ENCODE data around the gene BCAS1.
"Not testable (repeated sequence)": the region's sequence is repeated elsewhere in the genome, so short reads cannot be mapped to it uniquely, and the experiment has no call there.

The BCAS1 gene

DNA sequence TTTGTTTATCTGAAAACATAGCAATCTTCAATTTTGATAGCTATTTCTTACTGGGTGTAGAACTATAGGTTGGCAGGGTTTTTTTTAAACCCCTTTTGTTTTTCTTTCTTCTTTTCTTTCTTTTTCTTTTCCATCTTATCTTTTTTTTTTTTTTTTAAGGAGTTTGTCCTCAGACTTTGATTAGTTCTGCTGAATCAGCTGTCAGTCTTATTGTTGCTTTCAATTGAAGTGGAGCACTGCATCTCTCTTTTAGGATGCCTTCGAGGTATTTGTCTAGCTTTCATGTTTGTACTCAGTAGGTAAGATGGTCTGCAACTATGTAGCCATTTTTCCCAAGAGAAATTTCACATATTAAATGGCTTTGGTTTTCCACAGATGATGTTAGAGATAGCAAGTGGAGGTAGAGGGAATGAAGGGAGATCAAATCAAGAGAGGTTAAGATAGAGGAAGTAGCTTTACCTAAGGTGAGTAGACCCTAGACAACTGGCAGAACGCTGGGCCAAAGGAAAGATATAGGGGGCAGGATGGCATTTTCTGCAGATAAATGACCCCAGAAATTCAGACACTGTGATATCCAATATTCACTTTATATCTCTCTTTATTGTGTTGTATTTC is 137.1 kb downstream of the BCAS1 start:
- DNase-seq (ENCODE audit: extremely low read depth in 1 of 2, low read depth in 1 of 2), result no peak

DNA sequence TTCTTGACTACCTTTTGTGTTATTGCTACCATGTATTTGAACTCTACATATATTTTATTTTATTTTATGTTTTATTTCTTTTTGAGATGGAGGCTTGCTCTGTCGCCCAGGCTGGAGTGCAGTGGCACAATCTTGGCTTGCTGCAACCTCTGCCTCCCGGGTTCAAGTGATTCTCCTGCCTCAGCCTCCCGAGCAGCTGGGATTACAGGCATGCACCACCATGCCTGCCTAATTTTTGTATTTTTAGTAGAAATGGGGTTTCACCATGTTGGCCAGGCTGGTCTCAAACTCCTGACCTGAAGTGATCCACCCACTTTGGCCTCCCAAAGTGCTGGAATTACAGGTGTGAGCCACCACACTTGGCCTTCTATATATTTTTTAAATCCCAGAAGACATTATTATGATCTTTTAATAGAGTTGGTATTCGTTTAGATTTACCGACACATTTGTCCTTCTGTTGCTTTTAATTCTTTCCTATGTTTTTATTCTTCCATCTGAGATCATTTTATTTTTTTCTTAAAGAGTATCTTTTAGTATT is 137.7 kb downstream of the BCAS1 start:
- not testable (repeated sequence) for DNase-seq (ENCODE audit: extremely low read depth in 1 of 2, low read depth in 1 of 2)

DNA sequence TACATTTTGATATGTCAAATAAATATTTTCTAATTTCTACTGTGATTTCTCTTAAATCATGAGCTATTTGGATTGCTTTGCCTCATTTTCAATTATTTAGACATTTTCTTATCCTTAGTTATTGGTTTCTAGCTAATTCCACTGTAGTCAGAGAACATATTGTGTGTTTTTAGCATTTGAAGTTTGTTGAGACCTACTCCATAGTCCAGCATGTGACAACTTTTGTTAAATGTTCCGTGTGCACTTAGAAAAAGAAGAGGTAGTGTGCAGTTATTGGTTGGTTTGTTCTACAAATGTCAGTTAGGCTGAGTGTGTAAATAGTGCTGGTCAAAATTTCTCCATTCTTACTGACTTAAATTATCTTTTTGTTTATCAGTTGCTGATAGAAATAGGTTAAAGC is 138.8 kb downstream of the BCAS1 start:
- no peak for DNase-seq (ENCODE audit: extremely low read depth in 1 of 2, low read depth in 1 of 2)

DNA sequence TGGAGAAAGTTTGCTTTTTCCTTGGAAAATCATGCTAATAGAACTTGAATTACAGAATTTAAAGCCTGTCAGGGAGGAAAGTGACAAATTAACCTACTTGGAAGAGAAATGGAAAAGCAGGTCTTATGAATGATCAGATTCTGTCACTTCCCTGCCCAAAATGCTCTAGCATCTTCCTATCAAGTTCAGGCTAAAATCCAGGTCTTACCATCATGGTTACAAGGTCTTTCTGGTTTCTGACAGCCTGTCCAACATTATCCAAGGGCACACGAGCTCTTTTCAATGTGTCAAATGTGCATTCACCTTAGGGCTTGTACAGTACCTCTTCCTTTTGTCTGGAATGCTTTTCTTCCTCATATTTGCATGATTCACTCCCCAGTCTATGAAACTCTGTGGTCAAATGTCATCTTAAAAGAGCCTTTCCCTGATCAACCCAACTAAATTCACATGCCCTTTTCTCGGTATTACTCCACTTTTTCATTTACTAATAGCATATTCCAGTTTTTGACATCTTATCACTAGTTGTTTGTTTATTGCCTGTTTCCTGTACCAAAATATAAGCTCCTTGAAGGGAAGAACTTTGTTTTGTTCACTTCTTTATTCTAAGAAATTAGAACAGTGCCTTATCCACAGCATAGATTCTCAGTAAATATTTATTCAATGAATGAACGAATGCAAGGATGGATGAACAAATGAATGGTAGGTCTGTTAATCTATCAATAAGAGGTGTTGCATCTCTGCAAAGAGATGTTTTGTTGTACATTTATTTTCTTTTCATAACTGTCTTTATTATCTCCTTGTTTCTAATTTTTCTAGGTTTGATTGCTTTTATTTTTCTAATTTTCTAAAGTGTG is 139.5 kb downstream of the BCAS1 start:
- no peak for DNase-seq (ENCODE audit: extremely low read depth in 1 of 2, low read depth in 1 of 2)

DNA sequence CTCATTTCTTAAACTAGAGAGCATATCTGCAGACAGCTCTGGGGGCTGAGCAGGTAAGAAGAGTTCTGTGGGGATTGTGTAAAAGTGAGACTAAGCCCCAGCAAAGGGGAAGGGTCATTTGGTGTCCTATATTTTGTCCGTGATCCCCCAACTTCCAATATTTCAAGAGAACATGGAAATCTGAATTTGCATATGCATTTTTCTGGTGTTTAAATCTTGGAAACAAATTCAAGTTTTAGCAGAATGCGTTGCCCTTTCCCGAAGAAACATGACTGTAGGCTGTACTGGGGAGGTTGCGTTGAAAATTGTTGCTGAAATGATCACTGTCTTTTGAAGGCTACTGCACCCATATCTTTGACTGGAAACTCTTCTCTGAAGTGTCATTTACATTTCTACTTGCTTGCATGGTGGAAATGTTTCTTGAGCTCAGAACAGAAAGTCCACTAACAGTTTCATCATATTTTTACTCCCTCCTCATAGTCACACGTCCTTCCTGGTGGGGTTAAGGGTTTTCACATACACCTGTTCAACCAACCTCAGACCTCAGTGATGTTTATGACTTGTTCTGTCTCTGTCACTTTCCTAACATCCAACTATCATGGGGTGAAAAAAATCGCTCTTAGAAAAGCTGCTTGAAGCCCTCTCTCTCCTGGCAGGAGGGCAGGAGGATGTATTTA is 140.3 kb downstream of the BCAS1 start:
- no peak for DNase-seq (ENCODE audit: extremely low read depth in 1 of 2, low read depth in 1 of 2)

DNA sequence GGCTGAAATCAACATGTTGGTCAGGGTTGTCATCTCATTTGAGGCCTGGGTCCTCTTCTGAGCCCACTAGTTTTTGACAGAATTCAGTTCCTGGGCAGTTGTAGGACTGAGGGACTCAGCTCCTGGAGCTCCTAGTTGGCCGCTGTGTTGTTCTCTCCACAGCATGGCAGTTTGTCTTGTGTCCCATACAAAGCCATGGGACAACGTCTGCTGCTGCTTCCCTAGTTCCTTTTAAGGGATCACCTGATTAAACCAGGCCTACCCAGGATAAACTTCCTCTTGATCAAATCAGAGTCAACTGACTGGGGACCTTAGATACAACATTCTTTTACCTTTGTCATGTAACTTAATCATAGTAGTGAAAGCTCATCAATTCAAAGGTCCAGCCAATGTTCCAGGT is 141.0 kb downstream of the BCAS1 start:
- DNase-seq (ENCODE audit: extremely low read depth in 1 of 2, low read depth in 1 of 2), result no peak

DNA sequence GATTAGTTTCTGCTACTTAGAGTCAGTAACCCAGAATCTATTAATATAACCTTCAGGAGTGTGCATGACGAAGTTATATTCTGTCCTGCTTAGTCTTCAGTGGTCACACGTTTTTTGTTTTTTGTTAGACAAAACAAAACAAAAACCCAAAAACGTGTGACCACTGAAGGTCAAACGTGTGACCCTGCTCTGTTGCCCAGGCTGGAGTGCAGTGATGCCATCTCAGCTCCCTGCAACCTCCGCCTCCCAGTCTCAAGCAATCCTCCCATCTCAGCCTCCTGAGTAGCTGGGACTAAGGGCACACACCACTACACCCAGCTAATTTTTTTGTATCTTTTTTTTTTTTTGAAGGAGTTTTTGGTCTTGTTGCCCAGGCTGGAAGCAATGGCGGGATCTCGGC is 142.4 kb downstream of the BCAS1 start:
- DNase-seq (ENCODE audit: extremely low read depth in 1 of 2, low read depth in 1 of 2), result no peak

DNA sequence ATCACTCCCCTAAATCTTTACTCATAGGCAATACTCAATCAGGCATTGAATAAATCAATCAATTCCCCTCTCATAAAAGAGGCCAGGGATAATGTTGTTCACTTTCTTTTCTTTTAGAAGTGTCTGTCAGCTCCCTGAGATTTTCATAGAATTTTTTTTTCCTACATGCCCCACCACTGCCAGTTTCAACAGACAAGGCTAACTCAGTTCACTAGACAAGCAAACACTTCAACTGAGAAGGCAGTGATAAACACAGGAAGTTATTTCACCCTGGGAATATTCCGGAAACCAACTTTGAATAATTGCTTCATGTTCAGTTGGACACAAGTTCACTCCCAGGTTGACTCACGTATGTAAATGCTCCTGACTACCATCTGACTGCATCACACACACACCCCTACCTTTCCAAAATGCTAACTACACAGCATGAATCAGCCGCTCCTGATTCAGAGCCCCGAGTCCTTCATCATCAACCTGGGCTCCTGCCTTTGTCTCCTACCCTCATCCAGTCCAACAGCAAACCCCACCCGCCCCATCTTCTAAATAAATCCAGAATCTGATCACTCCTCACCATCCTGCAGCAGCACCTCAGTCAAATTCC is 143.9 kb downstream of the BCAS1 start:
- no peak for DNase-seq (ENCODE audit: extremely low read depth in 1 of 2, low read depth in 1 of 2)

DNA sequence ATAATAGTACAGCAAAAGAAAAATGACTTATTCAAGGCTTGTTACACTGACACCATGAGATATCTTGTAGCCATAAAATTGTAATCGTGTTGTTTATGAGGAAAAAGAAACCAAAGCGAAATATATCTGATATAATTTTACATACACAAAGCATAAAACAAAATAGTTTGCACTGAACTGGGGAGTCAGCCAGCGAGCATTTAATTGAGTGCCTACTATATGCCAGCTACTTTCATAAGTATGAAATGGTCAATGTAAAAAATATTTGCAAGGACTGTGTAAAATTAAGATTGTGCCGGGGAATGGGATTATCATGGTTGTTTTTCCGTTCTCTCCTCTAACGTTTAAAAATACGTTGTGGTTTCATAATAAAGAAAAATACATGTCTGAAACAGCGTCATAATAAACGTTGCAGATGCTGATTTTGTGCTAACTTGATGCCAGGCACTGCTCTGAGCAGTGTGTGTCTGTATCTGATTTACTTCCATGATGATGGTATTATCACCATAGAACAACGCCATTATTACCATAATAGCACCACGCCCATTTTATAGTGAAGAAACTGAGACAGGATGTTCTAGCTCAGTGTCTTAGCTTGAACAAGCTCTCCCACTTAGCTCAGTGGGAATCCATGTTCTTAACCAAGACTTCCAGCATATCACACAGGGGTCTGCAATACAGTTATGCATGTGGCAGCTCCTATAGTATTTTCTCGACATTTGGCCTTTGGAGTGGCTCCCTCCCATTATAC is 144.6 kb downstream of the BCAS1 start:
- DNase-seq (ENCODE audit: extremely low read depth in 1 of 2, low read depth in 1 of 2), result no peak

DNA sequence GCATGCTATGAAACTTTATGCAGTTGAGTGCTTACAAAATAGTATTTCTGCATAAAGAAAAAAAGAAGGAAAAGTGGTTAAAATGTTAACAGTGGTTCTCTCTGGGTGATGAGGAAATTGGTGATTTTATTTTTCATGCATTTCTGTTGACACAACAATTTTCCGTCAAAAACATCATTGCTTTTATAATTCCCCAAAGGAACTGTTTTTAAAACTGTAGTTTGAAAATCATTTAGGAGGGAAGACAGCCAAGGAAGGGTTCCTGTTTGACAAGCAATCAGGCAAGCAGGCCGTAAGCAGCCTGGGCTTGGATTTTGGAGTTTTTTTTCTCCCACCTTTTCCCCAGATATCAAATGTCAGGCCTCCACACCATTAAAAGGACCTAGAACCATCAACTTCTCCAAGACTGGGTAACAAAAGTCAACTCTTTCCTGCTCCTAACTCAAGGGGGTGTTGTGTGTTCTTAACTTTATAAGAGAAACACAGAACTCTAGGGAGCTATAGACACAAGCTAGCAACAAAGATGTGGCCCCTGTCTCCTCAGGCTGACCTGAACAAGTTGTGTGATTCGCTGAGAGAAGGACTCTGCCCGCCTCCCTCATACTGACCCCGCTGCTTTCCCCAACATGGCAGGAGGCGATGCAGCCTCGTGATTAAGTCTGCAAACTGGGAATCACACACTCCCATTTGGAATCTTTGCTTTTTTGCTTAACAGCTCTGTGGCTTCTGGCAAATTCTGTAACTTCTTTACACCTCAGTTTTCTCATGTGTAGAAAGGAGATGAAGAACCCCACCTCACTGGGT is 146.6 kb downstream of the BCAS1 start:
- DNase-seq (ENCODE audit: extremely low read depth in 1 of 2, low read depth in 1 of 2), result no peak

DNA sequence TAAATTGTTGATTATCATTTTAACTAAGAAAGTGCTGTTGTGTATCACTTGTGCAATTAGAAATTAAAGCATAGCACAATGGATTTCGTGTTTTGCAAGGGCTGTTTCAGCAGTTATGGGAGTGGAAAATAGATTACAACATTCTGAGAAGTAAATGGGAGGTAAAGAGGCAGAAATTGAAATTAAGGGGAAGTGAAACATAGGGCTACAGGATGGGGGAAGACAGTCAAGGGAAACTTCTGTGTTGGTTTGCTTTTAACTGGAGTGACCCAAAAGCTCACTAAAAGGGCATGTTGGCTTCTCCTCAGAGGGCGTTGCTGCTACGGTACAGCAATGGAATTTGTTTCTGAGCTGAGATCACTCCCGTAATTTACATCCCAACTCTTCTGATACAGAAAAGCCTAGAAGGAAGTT is 147.5 kb downstream of the BCAS1 start:
- no peak for DNase-seq (ENCODE audit: extremely low read depth in 1 of 2, low read depth in 1 of 2)

DNA sequence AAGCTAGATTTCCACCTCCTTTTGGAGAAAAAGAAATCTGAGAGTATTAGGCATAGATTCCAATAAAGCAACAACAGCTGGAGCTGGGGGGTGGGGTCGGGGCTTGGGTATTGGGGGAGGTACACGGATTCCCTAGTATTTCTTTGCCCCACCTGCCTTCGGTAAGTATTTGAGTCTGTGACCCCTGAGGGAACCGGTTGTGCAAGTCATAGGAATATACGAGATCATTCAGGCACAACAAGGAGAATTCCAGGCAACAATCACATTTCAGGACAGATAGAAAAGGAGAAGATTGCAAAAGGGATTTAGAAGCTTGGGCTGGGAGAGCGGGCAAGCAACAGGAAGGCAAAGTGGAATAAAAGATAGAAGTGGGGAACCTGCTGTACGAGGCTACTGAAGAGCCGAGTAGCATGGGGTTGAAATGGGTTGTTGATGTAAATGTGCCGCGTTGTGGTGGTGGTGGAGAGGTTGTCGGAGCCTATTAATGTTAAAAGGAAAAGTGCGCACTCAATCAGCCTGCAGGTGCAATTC is 148.9 kb downstream of the BCAS1 start:
- DNase-seq (ENCODE audit: extremely low read depth in 1 of 2, low read depth in 1 of 2), result no peak

DNA sequence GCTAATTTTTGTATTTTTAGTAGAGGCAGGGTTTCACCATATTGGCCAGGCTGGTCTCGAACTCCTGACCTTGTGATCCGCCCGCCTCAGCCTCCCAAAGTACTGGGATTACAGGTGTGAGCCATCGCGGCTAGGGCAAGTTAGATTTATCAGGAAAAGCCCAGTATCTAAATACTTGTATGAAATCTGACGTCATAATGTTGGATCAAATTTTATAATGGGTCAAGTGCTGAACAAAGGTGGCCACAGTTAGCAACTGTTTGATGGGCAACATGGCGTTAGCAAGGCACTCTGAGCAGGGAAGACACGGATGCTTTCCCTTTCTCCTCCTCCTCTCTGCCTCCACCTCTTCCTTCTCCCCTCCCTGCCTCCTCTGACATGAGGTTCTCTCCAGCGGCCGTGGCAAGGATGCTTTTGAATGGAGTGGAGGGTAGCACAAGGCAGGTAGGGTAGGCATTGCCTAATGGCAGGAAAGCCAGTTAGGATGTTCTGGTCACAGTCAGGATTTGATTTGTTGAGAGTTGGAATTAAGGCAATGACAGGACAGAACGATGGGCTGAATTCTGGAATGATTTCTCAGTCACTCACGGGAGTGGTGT is 149.6 kb downstream of the BCAS1 start:
- DNase-seq (ENCODE audit: extremely low read depth in 1 of 2, low read depth in 1 of 2), result no peak

DNA sequence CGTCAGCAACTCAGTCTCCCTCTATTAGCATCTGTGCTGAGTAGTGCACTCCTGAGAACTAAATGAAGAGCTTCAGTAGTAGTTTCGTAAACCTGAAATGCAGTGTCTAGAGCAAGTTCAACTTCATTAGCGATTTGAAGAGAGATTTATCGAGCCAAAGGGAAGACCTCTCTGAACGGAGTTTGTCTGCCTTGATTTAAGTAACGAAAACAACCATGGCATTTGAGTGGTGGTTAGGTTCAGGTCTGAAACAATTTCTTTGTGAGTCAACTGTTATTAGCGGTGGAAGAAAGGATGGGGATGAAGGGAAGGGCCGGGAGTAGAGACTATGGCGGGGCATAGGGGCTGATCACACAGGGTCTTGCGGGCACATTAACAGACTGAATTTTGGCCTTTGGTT is 150.5 kb downstream of the BCAS1 start:
- no peak for DNase-seq (ENCODE audit: extremely low read depth in 1 of 2, low read depth in 1 of 2)

DNA sequence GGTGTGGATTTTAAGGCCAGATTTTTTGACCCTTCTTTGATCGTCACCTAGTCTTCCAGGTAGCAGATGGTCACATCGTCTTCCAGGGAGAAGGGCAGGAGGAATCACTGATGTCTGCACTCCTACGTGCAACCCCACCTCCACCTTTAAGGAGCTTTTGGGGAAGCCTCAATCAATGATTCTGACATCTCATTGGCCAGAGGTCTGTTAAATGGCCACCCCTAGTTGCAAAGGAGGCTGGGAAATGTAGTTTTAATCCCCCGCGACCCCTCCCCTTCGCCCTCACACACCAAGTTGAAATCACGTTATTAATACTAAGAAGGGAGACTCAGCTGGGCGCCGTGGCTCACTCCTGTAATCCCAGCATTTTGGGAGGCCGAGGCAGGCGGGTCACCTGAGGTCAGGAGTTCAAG is 151.4 kb downstream of the BCAS1 start:
- no peak for DNase-seq (ENCODE audit: extremely low read depth in 1 of 2, low read depth in 1 of 2)

DNA sequence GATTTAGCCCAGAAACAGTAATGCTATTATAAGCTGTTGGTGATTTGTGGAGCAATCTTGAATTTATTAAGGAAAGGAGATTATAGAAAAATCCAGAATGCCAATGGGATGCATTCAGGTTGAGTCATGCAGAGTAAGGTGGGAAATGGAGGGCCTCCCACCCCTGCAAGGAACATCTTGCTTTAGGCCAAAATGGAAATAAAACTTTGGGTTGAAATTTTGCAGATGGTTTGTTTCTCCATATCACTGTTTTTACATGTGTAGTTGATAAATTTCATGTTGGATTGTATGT is 152.4 kb downstream of the BCAS1 start:
- no peak for DNase-seq (ENCODE audit: extremely low read depth in 1 of 2, low read depth in 1 of 2)

DNA sequence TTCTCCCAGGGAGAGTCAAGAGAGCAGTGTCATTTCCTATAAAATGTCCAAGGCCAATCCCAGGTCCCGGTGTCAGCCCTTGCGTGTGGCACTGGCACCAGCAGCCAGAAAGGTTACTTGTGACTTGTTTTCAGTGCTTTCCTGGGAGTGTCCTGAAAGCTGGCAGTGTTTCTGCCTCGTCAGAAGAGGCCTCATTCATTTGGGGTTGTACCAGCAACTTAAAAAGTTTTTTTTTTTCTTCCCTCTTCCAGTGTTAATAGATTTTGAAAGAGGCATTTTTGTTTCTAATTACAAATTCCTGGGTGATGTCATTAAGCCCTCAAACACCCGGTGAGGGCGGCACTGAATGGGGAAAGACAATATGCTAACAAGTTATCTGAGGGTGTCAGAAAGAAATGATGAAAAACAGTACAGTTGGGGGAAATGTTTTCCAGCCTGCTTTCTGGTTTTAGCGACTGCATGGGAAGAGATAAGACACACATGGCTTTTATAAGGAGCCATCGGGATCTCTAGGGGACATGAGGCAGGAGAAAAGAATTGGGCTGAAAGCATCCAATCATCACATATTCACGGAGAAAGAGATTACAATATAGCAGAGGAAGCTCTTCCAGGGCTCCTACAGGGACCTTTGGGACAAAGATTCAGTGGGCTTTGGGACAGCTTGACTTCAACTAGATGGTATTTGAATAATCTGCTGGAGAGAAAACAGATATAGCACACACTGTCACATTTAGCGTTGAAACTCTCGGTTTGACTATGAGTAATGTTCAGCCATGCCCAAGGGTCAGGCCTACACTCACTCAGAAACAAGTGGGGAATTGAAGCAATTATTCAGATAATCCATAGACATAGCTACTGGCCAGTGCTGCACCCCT is 153.0 kb downstream of the BCAS1 start:
- no peak for DNase-seq (ENCODE audit: extremely low read depth in 1 of 2, low read depth in 1 of 2)

DNA sequence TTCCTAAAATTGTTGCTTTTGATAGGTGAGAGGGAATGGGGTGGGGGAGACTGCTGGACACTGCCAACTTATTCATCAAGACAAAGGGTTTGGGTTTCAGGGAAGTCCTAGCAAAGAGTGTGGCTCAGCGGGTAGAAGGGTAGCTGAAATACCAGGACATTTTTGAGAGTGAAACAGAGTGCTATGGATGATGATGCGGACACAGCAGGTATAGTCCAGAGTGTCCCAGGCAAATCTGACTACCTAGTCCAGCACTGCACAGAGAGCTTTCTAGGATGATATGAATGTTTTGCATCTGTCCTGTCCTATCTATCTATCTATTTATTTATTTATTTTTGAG is 154.3 kb downstream of the BCAS1 start:
- no peak for DNase-seq (ENCODE audit: extremely low read depth in 1 of 2, low read depth in 1 of 2)

Data from activated CD8-positive, alpha-beta memory T cell treated with anti-CD3 and anti-CD28 coated beads for 1 hour (primary cell).